Motor neuron (in vitro differentiated cells): ENCODE data around the gene HSD17B2. TPM values are rescaled to one million over a fixed set of nuclear protein-coding genes. Genes with fewer than 3 reads are reported as not detected.

Source experiments
- ATAC-seq, 8 experiments: fragments of 200-7000 bp; cut with Tn5 transposase; replicated peaks in 6 of 8; 2 replicates each; pipeline ENCODE4 v1.8.0; 2021; ENCODE audit warnings: mild to moderate bottlenecking in 8 of 8, moderate library complexity in 8 of 8
- H3K27ac ChIP-seq, 2 donors: fragments of 250-450 bp; sonication (Bioruptor Pico); 2 replicates each; pipeline ENCODE4 v1.9.0; 2021; ENCODE audit warnings: antibody characterized with exemption in 2 of 2, mild to moderate bottlenecking in 2 of 2, moderate library complexity in 1 of 2
- H3K4me1 ChIP-seq, 2 donors: fragments of 250-450 bp; sonication (Bioruptor Pico); replicated peaks in 1 of 2; 2 replicates each; pipeline ENCODE4 v1.6.1; 2021; ENCODE audit warnings: antibody characterized with exemption in 2 of 2, mild to moderate bottlenecking in 2 of 2, moderate library complexity in 1 of 2
- H3K4me3 ChIP-seq, 5 donors: fragments of 250-450 bp; sonication (Bioruptor Pico); 2 replicates each; pipeline ENCODE4 v1.9.0; 2021; ENCODE audit warnings: antibody characterized with exemption in 5 of 5, mild to moderate bottlenecking in 5 of 5, moderate library complexity in 4 of 5
- WGBS, 10 experiments: fragments of 450-650 bp; shearing (Covaris generic); methylation state at CpG; one replicate each; pipeline ENCODE4 v1.0.0; 2022; 5-methylcytosine and 5-hydroxymethylcytosine counted together
- in situ Hi-C, 9 experiments: fragments of 400-800 bp; cut with MboI; loops; one replicate each; pipeline ENCODE4 v1.15.0; 2021; ENCODE audit warnings: low sequenced_read_pairs in 9 of 9, low pct_unique_long_range_greater_than_20kb in 2 of 9; ENCODE audit not compliant: unreplicated experiment in 9 of 9
- total RNA-seq, 8 experiments: library from RNA; unstranded; fragments of 300-600 nt; gene quantifications; 2 replicates each; pipeline versions ENCODE4 v1.2.3 to v1.2.4, GENCODE V29; 2022

HSD17B2 gene
- total RNA-seq, 8 experiments from 2014 or later: 0.11 to 0.95 (median 0.24) TPM

- 0 to 100% (median 51%) methylated on average over 1 to 6 of the region's 6 CpGs for WGBS, 10 experiments
- H3K27ac ChIP-seq: no peak overlapping the region
- H3K4me1 ChIP-seq: peaks cover 6 to 10% of the 10 kb centered on the region in 2 donors
- in situ Hi-C loops: loop anchor here in 2 of 9 experiments (25.0 kb wide), 1 partner anchor 193 kb away; no protein-coding TSS in a partner anchor
- H3K4me3 ChIP-seq: no peak overlapping the region
- ATAC-seq: peak in 2 of 8 experiments; percentile 43 to 69
Measured at GRCh38 chr16:82043680-82044584, 8.9 kb downstream of the HSD17B2 start.

- in situ Hi-C loops: loop anchor here in 2 of 9 experiments (25.0 kb wide), 1 partner anchor 193 kb away; no protein-coding TSS in a partner anchor
- ATAC-seq: no peak
- WGBS, 10 experiments: 20 to 86% (median 50%) methylated on average over 1 of the region's 3 CpGs; no CpG with 5 or more reads in 5 of the 10 experiments
- no peak overlapping the region for H3K4me3 ChIP-seq
- no peak overlapping the region for H3K27ac ChIP-seq
- H3K4me1 ChIP-seq: peaks cover 6 to 10% of the 10 kb centered on the region in 2 donors
Measured at GRCh38 chr16:82044585-82044911, 9.5 kb downstream of the HSD17B2 start.

- H3K27ac ChIP-seq: no peak overlapping the region
- ATAC-seq: peak in 5 of 8 experiments; percentile 48 to 69 (median 65)
- no peak overlapping the region for H3K4me3 ChIP-seq
- in situ Hi-C loops: loop anchor here in 2 of 9 experiments (25.0 kb wide), 1 partner anchor 192 kb away; no protein-coding TSS in a partner anchor
- peaks cover 6 to 10% of the 10 kb centered on the region in 2 donors for H3K4me1 ChIP-seq
- 9 to 83% (median 20%) methylated on average over 1 to 2 of the region's 2 CpGs; no CpG with 5 or more reads in 2 of the 10 experiments for WGBS, 10 experiments
Measured at GRCh38 chr16:82045465-82045864, 10.4 kb downstream of the HSD17B2 start.

GRCh38 chr16:82046541-82046940 lies 11.5 kb downstream of the HSD17B2 start:
- in situ Hi-C loops: loop anchor here in 2 of 9 experiments (25.0 kb wide), 1 partner anchor 191 kb away; no protein-coding TSS in a partner anchor
- 60 to 93% (median 85%) methylated on average over 1 to 4 of the region's 4 CpGs; no CpG with 5 or more reads in 2 of the 10 experiments for WGBS, 10 experiments
- H3K4me1 ChIP-seq: peaks cover 6 to 10% of the 10 kb centered on the region in 2 donors
- no peak overlapping the region for H3K4me3 ChIP-seq
- ATAC-seq: no peak
- H3K27ac ChIP-seq: no peak overlapping the region

GRCh38 chr16:82046941-82047340 lies 11.9 kb downstream of the HSD17B2 start:
- 83 to 100% (median 86%) methylated on average over 1 to 2 of the region's 2 CpGs; no CpG with 5 or more reads in 3 of the 10 experiments for WGBS, 10 experiments
- Histone ChIP-seq H3K27ac (no peak overlapping the region), H3K4me3 (no peak overlapping the region), H3K4me1 (peaks cover 6 to 10% of the 10 kb centered on the region in 2 donors)
- no peak for ATAC-seq
- in situ Hi-C loops: loop anchor here in 2 of 9 experiments (25.0 kb wide), 1 partner anchor 190 kb away; no protein-coding TSS in a partner anchor

GRCh38 chr16:82047374-82047773 lies 12.3 kb downstream of the HSD17B2 start:
- no peak for ATAC-seq
- no peak overlapping the region for H3K4me3 ChIP-seq
- in situ Hi-C loops: loop anchor here in 2 of 9 experiments (25.0 kb wide), 1 partner anchor 190 kb away; no protein-coding TSS in a partner anchor
- H3K4me1 ChIP-seq: peaks cover 6 to 10% of the 10 kb centered on the region in 2 donors
- H3K27ac ChIP-seq: no peak overlapping the region
- 43 to 100% (median 86%) methylated on average over 1 to 2 of the region's 2 CpGs; no CpG with 5 or more reads in 3 of the 10 experiments for WGBS, 10 experiments

- 53 to 100% (median 97%) methylated on average over 2 of the region's 2 CpGs; no CpG with 5 or more reads in 2 of the 10 experiments for WGBS, 10 experiments
- Histone ChIP-seq H3K4me1 (peaks cover 6 to 10% of the 10 kb centered on the region in 2 donors), H3K4me3 (no peak overlapping the region), H3K27ac (no peak overlapping the region)
- ATAC-seq: no peak
- in situ Hi-C loops: loop anchor here in 2 of 9 experiments (25.0 kb wide), 1 partner anchor 190 kb away; no protein-coding TSS in a partner anchor
Measured at GRCh38 chr16:82047787-82048186, 12.7 kb downstream of the HSD17B2 start.

- WGBS, 10 experiments: 43 to 100% (median 78%) methylated on average over 1 of the region's 1 CpG; no CpG with 5 or more reads in 2 of the 10 experiments
- peaks cover 6 to 8% of the 10 kb centered on the region in 2 donors for H3K4me1 ChIP-seq
- no peak for ATAC-seq
- in situ Hi-C loops: loop anchor here in 2 of 9 experiments (25.0 kb wide), 1 partner anchor 188 kb away; no protein-coding TSS in a partner anchor
- no peak overlapping the region for H3K27ac ChIP-seq
- no peak overlapping the region for H3K4me3 ChIP-seq
Measured at GRCh38 chr16:82049484-82049883, 14.4 kb downstream of the HSD17B2 start.

GRCh38 chr16:82050506-82050905 lies 15.5 kb downstream of the HSD17B2 start:
- Histone ChIP-seq H3K27ac (no peak overlapping the region), H3K4me1 (peaks cover under 1 to 8% of the 10 kb centered on the region in 2 donors), H3K4me3 (no peak overlapping the region)
- WGBS, 10 experiments: 13 to 100% (median 80%) methylated on average over 1 to 3 of the region's 3 CpGs; no CpG with 5 or more reads in 1 of the 10 experiments
- in situ Hi-C loops: no loop called here
- no peak for ATAC-seq

- WGBS, 10 experiments: 64 to 100% (median 93%) methylated on average over 2 to 4 of the region's 4 CpGs; no CpG with 5 or more reads in 1 of the 10 experiments
- Histone ChIP-seq H3K27ac (no peak overlapping the region), H3K4me1 (peaks cover 0 to 4% of the 10 kb centered on the region in 2 donors), H3K4me3 (no peak overlapping the region)
- in situ Hi-C loops: no loop called here
- ATAC-seq: no peak
Measured at GRCh38 chr16:82050909-82051357, 15.9 kb downstream of the HSD17B2 start.

- no peaks in the 10 kb centered on the region for H3K4me1 ChIP-seq
- no peak for ATAC-seq
- H3K27ac ChIP-seq: no peak overlapping the region
- in situ Hi-C loops: no loop called here
- WGBS, 10 experiments: 15 to 90% (median 75%) methylated on average over 1 to 4 of the region's 5 CpGs; no CpG with 5 or more reads in 3 of the 10 experiments
- no peak overlapping the region for H3K4me3 ChIP-seq
Measured at GRCh38 chr16:82051656-82052055, 16.6 kb downstream of the HSD17B2 start.

GRCh38 chr16:82055117-82055516 lies 20.1 kb downstream of the HSD17B2 start:
- in situ Hi-C loops: no loop called here
- Histone ChIP-seq H3K4me3 (no peak overlapping the region), H3K27ac (no peak overlapping the region), H3K4me1 (no peaks in the 10 kb centered on the region)
- ATAC-seq: no peak
- 0 to 100% (median 80%) methylated on average over 1 to 3 of the region's 3 CpGs; no CpG with 5 or more reads in 1 of the 10 experiments for WGBS, 10 experiments
